GM23338 (cell line): ENCODE data around the gene FGD4.

ENCODE experiments used
- CREB1 ChIP-seq: fragments of 250-450 bp; sonication (Bioruptor Pico); IDR thresholded peaks from 2 replicates; pipeline ENCODE4 v1.5.0; 2020; ENCODE audit warnings: low read depth, mild to moderate bottlenecking, moderate library complexity
- CTCF ChIP-seq, 2 experiments: fragments of 200-600 bp in 1 of 2; sonication (generic) in 1 of 2; conservative IDR thresholded peaks; 2 replicates each; pipeline versions ENCODE4 v1.5.1 to v1.6.1; 2016 to 2017; ENCODE audit warnings: antibody characterized with exemption in 2 of 2, low read depth in 2 of 2, mild to moderate bottlenecking in 2 of 2, moderate library complexity in 1 of 2
- EZH2 ChIP-seq: fragments of 200-600 bp; sonication (generic); IDR thresholded peaks from one replicate; pipeline ENCODE4 v1.8.0; 2017; ENCODE audit warnings: antibody characterized with exemption, mild to moderate bottlenecking, low read depth; ENCODE audit not compliant: unreplicated experiment
- EZH2phosphoT487 ChIP-seq: fragments of 200-600 bp; sonication (generic); IDR thresholded peaks from one replicate; pipeline ENCODE4 v1.8.1; 2018; ENCODE audit warnings: antibody characterized with exemption; ENCODE audit not compliant: unreplicated experiment
- JUNB ChIP-seq: IDR thresholded peaks from one replicate; pipeline ENCODE4 v1.6.1; 2016; ENCODE audit warnings: antibody characterized with exemption; ENCODE audit not compliant: unreplicated experiment
- POLR2AphosphoS5 ChIP-seq: IDR thresholded peaks from 2 replicates; pipeline ENCODE4 v1.6.1; 2016; ENCODE audit warnings: antibody characterized with exemption, low read depth
- REST ChIP-seq: IDR thresholded peaks from one replicate; pipeline ENCODE4 v1.6.1; 2018; ENCODE audit warnings: antibody characterized with exemption; ENCODE audit not compliant: unreplicated experiment
- ZNF331 ChIP-seq: fragments of 250-450 bp; sonication (Bioruptor Pico); IDR thresholded peaks from 2 replicates; pipeline ENCODE4 v1.5.0; 2020; ENCODE audit warnings: low read depth, mild to moderate bottlenecking, moderate library complexity

GRCh38 chr12:32440120-32440865 is 40.9 kb downstream of the FGD4 start:
- peak in 1 of 2 experiments; percentile 27; a peak in 1 of 4 replicates for TF ChIP-seq CTCF (conservative IDR thresholded peaks at IDR 0.05; ENCODE audit: low read depth in 2 of 2)
- TF ChIP-seq REST: no peak
- TF ChIP-seq CREB1 (CRISPR knock-in tag): no peak
- TF ChIP-seq EZH2: no peak
- TF ChIP-seq JUNB: no peak
- no peak for TF ChIP-seq EZH2phosphoT487
- TF ChIP-seq POLR2AphosphoS5: no peak
- no peak for TF ChIP-seq ZNF331 (CRISPR knock-in tag)
